Fibroblast of lung (primary cell): ENCODE measurements around the gene PLK4.
"Not testable (repeated sequence)": the region's sequence is repeated elsewhere in the genome, so short reads cannot be mapped to it uniquely, and the experiment has no call there.

Source experiments
- CTCF ChIP-seq, 2 donors: IDR thresholded peaks in 1 of 2; conservative IDR thresholded peaks in 1 of 2; 1 replicate in 1 of 2; 2 replicates in 1 of 2; pipeline ENCODE4 v1.5.1; 2011 to 2012; ENCODE audit warnings: low read length in 2 of 2, control low read depth in 1 of 2, inconsistent platforms in 1 of 2, low read depth in 1 of 2, mild to moderate bottlenecking in 1 of 2
- EZH2 ChIP-seq: IDR thresholded peaks from 2 replicates; pipeline ENCODE4 v1.5.1; 2012; ENCODE audit warnings: low read length, control low read depth, mild to moderate bottlenecking; ENCODE audit errors: missing control alignments

- not testable (repeated sequence) for TF ChIP-seq CTCF (conservative IDR thresholded peaks at IDR 0.05 in 1 of 2, IDR thresholded peaks at IDR 0.05 in 1 of 2; ENCODE audit: low read depth in 1 of 2, low read length in 2 of 2); EZH2
Observed at GRCh38 chr4:127899682-127900081, 19.0 kb downstream of the PLK4 start.
